ENCODE measurements around the gene CDH23. TPM values are rescaled to one million over a fixed set of nuclear protein-coding genes. Genes with fewer than 3 reads are reported as not detected.
"Not testable (repeated sequence)": the region's sequence is repeated elsewhere in the genome, so short reads cannot be mapped to it uniquely, and the experiment has no call there.

CDH23 gene
- total and polyA plus RNA-seq, 4 experiments from 2014 or later, result 1.8 to 5.4 (median 3.6) TPM

DNA sequence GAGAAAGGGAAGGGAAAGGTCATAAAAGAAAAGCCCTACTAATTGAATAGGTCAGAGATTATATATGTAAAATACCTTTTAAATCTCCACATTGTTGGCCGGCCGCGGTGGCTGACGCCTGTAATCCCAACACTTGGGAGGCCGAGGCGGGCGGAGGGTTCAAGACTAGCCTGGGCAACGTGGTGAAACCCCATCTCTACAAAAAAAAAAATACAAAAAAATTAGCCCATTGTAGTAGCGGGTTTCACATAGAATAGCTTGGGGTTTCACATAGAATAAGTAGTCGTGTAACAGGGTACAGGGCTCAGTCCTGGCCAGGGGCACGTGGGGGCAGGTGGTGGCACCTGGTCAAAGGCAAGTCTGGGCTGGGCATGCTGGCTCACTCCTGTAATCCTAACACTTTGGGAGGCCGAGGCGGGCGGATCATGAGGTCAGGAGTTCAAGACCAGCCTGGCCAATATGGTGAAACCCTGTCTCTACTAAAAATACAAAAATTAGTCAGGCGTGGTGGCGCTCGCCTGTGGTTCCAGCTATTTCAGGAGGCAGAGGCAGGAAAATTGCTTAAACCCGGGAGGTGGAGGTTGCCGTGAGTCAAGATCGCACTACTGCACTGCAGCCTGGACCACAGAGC is 454.9 kb downstream of the CDH23 start:
- H3K36me3 Mint-ChIP-seq; H3K9me3 Mint-ChIP-seq; H3K27me3 Mint-ChIP-seq; DNase-seq; H3K27me3 ChIP-seq (ENCODE audit: insufficient read depth, low read length); H3K9me3 ChIP-seq (ENCODE audit: control insufficient read depth in 1 of 2, low read length in 2 of 2); H3K36me3 ChIP-seq (ENCODE audit: insufficient read depth, low read length): not testable (repeated sequence)
- Mint-ChIP-seq H3K27ac (peak overlapping the region; percentile 84 to 96 (median 92)), H3K4me3 (peak overlapping the region; percentile 92 to 99 (median 97)), H3K4me1 (peaks cover 27 to 47% (median 35%) of the 10 kb centered on the region in 4 donors)
- peak overlapping the region in 1 of 2 donors; percentile 99 for H3K4me3 ChIP-seq (ENCODE audit: low read length in 2 of 2)
- POLR2A ChIA-PET (ENCODE audit: partially characterized antibody), result interaction anchor here (0.7 to 1.9 kb wide), 14 partner anchors 9 to 531 kb away, joined by 3 to 11 read pairs (median 4); partner anchors contain the start of gene VSIR
- CTCF ChIA-PET (ENCODE audit: partially characterized antibody), result interaction anchor here (0.7 to 2.0 kb wide), 6 partner anchors 9 to 581 kb away, joined by 3 to 6 read pairs (median 4); partner anchors contain the start of gene SLC29A3
- peaks cover 21% of the 10 kb centered on the region for H3K4me1 ChIP-seq (ENCODE audit: insufficient read depth, low read length)
- H3K27ac ChIP-seq (ENCODE audit: low read depth, low read length), result peak overlapping the region; percentile 81
- intact Hi-C loops (cut with micrococcal nuclease), result loop anchor here (1.0 to 2.0 kb wide), 2 partner anchors 83 to 532 kb away; partner anchors contain the start of gene SLC29A3

DNA sequence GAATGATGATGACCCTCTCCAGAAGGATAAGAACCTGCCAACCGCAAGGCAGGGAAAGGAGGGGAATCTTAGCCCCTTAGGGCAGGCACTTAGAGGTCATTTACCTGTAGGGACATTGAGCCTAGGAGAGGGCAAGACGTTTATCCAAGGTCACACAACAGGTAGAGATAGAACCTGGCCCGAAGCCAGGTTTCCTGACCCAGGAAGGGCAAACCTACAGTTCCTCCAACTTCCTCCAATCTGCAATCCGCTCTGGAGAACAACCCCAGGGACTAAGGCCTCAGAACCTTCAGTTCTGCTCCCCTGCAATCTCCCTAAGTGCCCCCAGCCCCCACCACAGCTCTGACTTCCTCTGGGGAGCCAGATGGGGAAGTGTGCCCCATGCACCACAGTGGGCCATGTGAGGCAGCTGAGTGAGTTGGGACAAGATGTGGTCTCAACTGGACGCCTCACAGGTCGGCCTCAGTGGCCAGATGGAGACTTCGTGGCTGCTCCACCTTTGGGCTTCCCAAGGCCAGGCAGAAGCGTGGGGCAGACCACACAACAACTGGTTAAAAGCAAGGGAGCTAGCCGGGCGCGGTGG is 455.7 kb downstream of the CDH23 start:
- Histone ChIP-seq H3K27me3 (ENCODE audit: insufficient read depth, low read length) (no peaks in the 10 kb centered on the region), H3K36me3 (ENCODE audit: insufficient read depth, low read length) (no peaks in the 10 kb centered on the region), H3K27ac (ENCODE audit: low read depth, low read length) (no peak overlapping the region), H3K9me3 (ENCODE audit: control insufficient read depth in 1 of 2, low read length in 2 of 2) (no peaks in the 10 kb centered on the region), H3K4me3 (ENCODE audit: low read length in 2 of 2) (no peak overlapping the region), H3K4me1 (ENCODE audit: insufficient read depth, low read length) (peaks cover 21% of the 10 kb centered on the region)
- Mint-ChIP-seq H3K27me3 (no peaks in the 10 kb centered on the region), H3K4me1 (peaks cover 23 to 39% (median 28%) of the 10 kb centered on the region in 4 donors), H3K36me3 (peaks cover 0 to 7% of the 10 kb centered on the region in 2 donors), H3K4me3 (peak overlapping the region in 4 of 8 donors; percentile 12 to 76 (median 33)), H3K9me3 (no peaks in the 10 kb centered on the region), H3K27ac (peak overlapping the region in 2 of 7 donors; percentile 18 to 84)
- DNase-seq, result no peak
- intact Hi-C loops (cut with micrococcal nuclease), result no loop called here
- POLR2A ChIA-PET (ENCODE audit: partially characterized antibody), result interaction anchor here (1.9 kb wide), 1 partner anchor 79 kb away, joined by 11 read pairs; the partner anchor contains the start of gene VSIR
- CTCF ChIA-PET (ENCODE audit: partially characterized antibody), result interaction anchor here (0.7 kb wide), 1 partner anchor 516 kb away, joined by 3 read pairs; no protein-coding TSS in a partner anchor

DNA sequence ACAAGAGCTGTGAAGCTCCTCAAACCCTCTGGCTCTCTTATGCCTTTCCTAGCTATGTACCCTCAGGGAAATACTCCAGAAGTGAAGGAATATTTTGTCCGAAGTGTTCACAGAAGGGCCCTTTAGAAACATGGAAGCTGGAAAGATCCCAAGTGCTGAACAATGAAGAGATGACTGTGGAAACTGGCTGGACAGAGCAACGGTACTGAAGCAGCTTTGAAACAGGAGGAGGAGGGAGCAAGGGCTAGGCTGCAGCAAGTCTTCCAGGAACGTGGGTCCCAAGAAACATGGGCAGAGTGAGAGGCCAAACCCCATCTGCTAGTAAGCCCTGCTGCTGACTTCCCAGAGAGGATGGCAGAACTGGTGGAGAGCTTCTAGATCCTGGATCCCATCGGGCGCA is 457.3 kb downstream of the CDH23 start:
- intact Hi-C loops (cut with micrococcal nuclease), result no loop called here
- Mint-ChIP-seq H3K4me3 (no peak overlapping the region), H3K36me3 (peaks cover 0 to 7% of the 10 kb centered on the region in 2 donors), H3K27me3 (no peaks in the 10 kb centered on the region), H3K9me3 (no peaks in the 10 kb centered on the region), H3K27ac (peak overlapping the region in 1 of 7 donors; percentile 83), H3K4me1 (peaks cover 10 to 24% (median 14%) of the 10 kb centered on the region in 4 donors)
- POLR2A ChIA-PET (ENCODE audit: partially characterized antibody), result no interaction called here
- DNase-seq, result no peak
- Histone ChIP-seq H3K4me1 (ENCODE audit: insufficient read depth, low read length) (peaks cover 15% of the 10 kb centered on the region), H3K4me3 (ENCODE audit: low read length in 2 of 2) (no peak overlapping the region), H3K36me3 (ENCODE audit: insufficient read depth, low read length) (no peaks in the 10 kb centered on the region), H3K9me3 (ENCODE audit: control insufficient read depth in 1 of 2, low read length in 2 of 2) (no peaks in the 10 kb centered on the region), H3K27me3 (ENCODE audit: insufficient read depth, low read length) (no peaks in the 10 kb centered on the region), H3K27ac (ENCODE audit: low read depth, low read length) (no peak overlapping the region)
- CTCF ChIA-PET (ENCODE audit: partially characterized antibody), result interaction anchor here (1.0 kb wide), 2 partner anchors 19 to 42 kb away, joined by 3 read pairs; no protein-coding TSS in a partner anchor

DNA sequence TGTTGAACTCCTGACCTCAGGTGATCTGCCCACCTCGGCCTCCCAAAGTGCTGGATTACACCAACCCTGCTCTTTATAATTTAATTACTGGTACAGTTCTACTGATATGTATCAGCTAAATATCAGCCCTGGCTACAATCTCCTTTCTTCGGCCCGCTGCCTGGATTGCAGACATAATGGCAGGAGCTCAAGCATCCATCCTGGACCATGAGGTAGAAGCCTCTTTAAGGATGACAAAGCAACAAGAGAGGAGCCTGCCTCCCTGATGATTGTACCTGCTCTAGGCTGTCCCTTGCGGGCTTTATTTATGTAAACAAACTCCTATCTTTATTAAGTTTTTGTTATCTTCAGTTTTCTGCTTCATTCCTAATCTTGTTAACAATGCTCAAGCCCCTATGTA is 459.9 kb downstream of the CDH23 start:
- CTCF ChIA-PET (ENCODE audit: partially characterized antibody), result no interaction called here

DNA sequence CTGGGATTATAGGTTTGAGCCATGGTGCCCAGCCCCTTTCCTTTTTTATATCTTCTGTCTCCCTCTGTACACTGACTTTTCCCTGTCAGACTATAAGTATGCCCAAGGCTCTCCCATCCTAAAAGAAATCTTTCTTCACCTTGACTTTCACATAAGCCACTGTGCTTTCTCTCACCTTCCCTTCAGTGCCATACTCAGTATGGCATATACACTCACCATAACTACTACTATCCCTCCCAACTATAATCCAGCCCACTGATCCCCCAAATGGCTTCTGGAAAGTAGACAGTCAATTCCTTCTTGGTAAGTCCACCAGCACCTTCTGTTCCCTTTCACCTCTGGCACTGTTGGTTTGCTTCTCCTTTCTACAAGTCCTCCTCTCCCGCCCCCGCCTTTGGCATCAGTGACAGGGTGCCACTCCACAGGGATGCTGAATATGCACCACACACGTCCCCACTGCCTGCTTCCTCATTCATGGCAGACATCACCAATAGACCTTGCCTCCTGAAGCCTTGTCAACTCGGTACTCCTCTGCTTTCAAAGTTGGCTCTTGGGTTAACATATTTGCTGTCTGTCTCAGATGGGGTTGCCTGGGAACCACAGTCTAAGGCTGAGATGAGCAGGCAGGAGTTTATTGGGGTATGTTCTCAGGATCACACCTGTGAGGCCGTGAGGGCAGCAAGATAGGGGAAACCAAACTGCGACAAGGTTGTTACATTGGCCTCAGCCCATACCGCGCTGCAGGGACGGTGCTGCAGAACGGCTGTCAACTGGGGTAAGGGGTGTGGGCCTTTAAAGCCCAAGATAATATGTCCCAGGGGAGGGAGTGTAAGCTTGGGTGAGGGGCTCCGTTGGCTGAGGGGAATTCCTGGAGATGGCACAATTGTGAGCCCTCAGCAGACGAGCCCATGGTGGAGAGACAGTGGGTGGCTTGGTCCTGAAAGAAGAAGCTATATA is 461.5 kb downstream of the CDH23 start:
- H3K27ac Mint-ChIP-seq, result peak overlapping the region in 4 of 7 donors; percentile 22 to 32 (median 24)
- intact Hi-C loops (cut with micrococcal nuclease), result no loop called here
- no peaks in the 10 kb centered on the region for H3K9me3 Mint-ChIP-seq
- H3K4me1 Mint-ChIP-seq, result no peaks in the 10 kb centered on the region
- no peaks in the 10 kb centered on the region for H3K9me3 ChIP-seq (ENCODE audit: control insufficient read depth in 1 of 2, low read length in 2 of 2)
- H3K4me3 ChIP-seq (ENCODE audit: low read length in 2 of 2), result no peak overlapping the region
- no peaks in the 10 kb centered on the region for H3K36me3 ChIP-seq (ENCODE audit: insufficient read depth, low read length)
- H3K27me3 Mint-ChIP-seq, result no peaks in the 10 kb centered on the region
- H3K36me3 Mint-ChIP-seq, result no peaks in the 10 kb centered on the region
- ChIA-PET POLR2A (ENCODE audit: partially characterized antibody) (no interaction called here), CTCF (ENCODE audit: partially characterized antibody) (no interaction called here)
- H3K27ac ChIP-seq (ENCODE audit: low read depth, low read length), result no peak overlapping the region
- no peak overlapping the region for H3K4me3 Mint-ChIP-seq
- no peaks in the 10 kb centered on the region for H3K27me3 ChIP-seq (ENCODE audit: insufficient read depth, low read length)
- H3K4me1 ChIP-seq (ENCODE audit: insufficient read depth, low read length), result no peaks in the 10 kb centered on the region
- no peak for DNase-seq

More for the DNA sequence above, 459.9 kb downstream of the CDH23 start:
- Mint-ChIP-seq H3K27ac (peak overlapping the region in 1 of 7 donors; percentile 68), H3K4me1 (peaks cover 0 to 2% (median under 1%) of the 10 kb centered on the region in 4 donors), H3K27me3 (no peaks in the 10 kb centered on the region), H3K9me3 (no peaks in the 10 kb centered on the region), H3K36me3 (no peaks in the 10 kb centered on the region), H3K4me3 (no peak overlapping the region)
- Histone ChIP-seq H3K36me3 (ENCODE audit: insufficient read depth, low read length) (no peaks in the 10 kb centered on the region), H3K4me3 (ENCODE audit: low read length in 2 of 2) (no peak overlapping the region), H3K27ac (ENCODE audit: low read depth, low read length) (no peak overlapping the region), H3K4me1 (ENCODE audit: insufficient read depth, low read length) (no peaks in the 10 kb centered on the region), H3K27me3 (ENCODE audit: insufficient read depth, low read length) (no peaks in the 10 kb centered on the region), H3K9me3 (ENCODE audit: control insufficient read depth in 1 of 2, low read length in 2 of 2) (no peaks in the 10 kb centered on the region)
- intact Hi-C loops (cut with micrococcal nuclease), result no loop called here
- no peak for DNase-seq
- POLR2A ChIA-PET (ENCODE audit: partially characterized antibody), result no interaction called here

DNA sequence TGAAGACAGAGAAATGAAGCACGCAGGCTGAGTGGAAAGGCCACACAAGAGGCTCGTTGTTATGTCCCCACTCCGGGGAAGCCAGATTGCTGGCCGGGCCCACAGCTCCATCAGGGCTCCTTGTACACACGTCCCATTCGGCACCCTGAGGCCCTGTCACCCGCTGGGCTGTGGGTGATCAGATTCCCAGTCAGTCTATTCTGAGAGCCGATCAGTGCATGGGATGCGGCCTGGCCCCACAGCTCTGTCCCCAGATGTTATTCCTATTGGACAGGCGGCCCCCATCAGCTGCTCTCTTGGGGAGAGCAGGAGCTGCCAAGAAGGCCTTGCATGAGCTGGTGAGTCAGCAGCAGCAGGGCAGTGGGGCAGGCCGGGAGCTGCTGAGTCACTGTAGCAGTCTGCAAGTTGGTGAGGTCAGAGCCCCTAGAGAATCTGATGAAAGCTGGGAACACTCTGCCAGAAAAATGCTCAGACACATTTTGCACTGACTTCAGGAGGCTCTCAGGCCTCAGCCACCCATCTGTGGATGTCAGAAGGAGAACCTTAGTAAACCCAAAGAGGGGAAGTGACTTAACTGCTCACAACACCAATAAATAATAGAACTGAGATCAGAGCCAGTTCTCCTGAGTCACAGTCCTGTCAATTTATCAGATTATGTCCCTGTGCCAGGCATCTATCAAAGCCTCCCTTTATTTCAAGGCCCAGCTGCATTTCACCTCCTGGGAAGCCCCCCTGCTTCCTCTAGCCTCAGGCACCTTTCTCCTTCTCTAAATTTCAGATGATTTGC is 463.7 kb downstream of the CDH23 start:
- Histone ChIP-seq H3K27ac (ENCODE audit: low read depth, low read length) (no peak overlapping the region), H3K9me3 (ENCODE audit: control insufficient read depth in 1 of 2, low read length in 2 of 2) (no peaks in the 10 kb centered on the region), H3K4me3 (ENCODE audit: low read length in 2 of 2) (no peak overlapping the region), H3K4me1 (ENCODE audit: insufficient read depth, low read length) (no peaks in the 10 kb centered on the region), H3K36me3 (ENCODE audit: insufficient read depth, low read length) (no peaks in the 10 kb centered on the region), H3K27me3 (ENCODE audit: insufficient read depth, low read length) (no peaks in the 10 kb centered on the region)
- no peak overlapping the region for H3K4me3 Mint-ChIP-seq
- ChIA-PET CTCF (ENCODE audit: partially characterized antibody) (no interaction called here), POLR2A (ENCODE audit: partially characterized antibody) (interaction anchor here (1.8 kb wide), 1 partner anchor 9 kb away, joined by 6 read pairs; the partner anchor contains the start of gene PSAP)
- H3K9me3 Mint-ChIP-seq, result no peaks in the 10 kb centered on the region
- H3K4me1 Mint-ChIP-seq, result no peaks in the 10 kb centered on the region
- no peaks in the 10 kb centered on the region for H3K27me3 Mint-ChIP-seq
- intact Hi-C loops (cut with micrococcal nuclease), result no loop called here
- H3K27ac Mint-ChIP-seq, result no peak overlapping the region
- DNase-seq, result no peak
- no peaks in the 10 kb centered on the region for H3K36me3 Mint-ChIP-seq

Measured in CD4-positive, alpha-beta memory T cell (primary cell).